ENCODE results near the gene REEP1. TPM values are rescaled to one million over a fixed set of nuclear protein-coding genes. Genes with fewer than 3 reads are reported as not detected.
A peak's percentile ranks its signal among the peaks of the same experiment; 100 is the strongest.

REEP1 gene
- total and polyA plus RNA-seq, 2 of the 8 experiments (the other 6 are each of a cell fraction or from before 2014, with no cell fraction given), result 0.74 to 1.5 TPM

- Histone ChIP-seq H2AK5ac (ENCODE audit: low read depth, low read length) (no peak overlapping the region), H3K9ac (replicated peaks in 1 of 4; ENCODE audit: extremely low read depth in 1 of 4, low read depth in 3 of 4, low read length in 3 of 4) (no peak overlapping the region), H2BK120ac (replicated peaks; ENCODE audit: low read depth, low read length) (no peak overlapping the region), H3K23ac (ENCODE audit: insufficient read length) (no peak overlapping the region), H3K36me3 (ENCODE audit: control insufficient read depth in 2 of 4, insufficient read depth in 4 of 4, low read length in 3 of 4) (no peaks in the 10 kb centered on the region; a peak in 1 of 8 replicates), H3K9me3 (ENCODE audit: insufficient read depth in 2 of 2, low read depth in 1 of 2, low read length in 1 of 2) (no peaks in the 10 kb centered on the region), H2BK12ac (ENCODE audit: low read depth, low read length) (no peak overlapping the region), H3K4me2 (ENCODE audit: insufficient read depth in 1 of 2, low read depth in 2 of 2, low read length in 2 of 2) (peak overlapping the region; percentile 82 to 94), H3K4me3 (ENCODE audit: extremely low read depth in 1 of 4, insufficient read depth in 2 of 4, low read depth in 3 of 4, low read length in 4 of 4) (peak overlapping the region; percentile 43 to 66 (median 52); a peak in 7 of 8 replicates), H3K56ac (replicated peaks; ENCODE audit: insufficient read length, low read depth, low read length) (no peak overlapping the region), H3K23me2 (ENCODE audit: low read depth, low read length) (peaks cover 6% of the 10 kb centered on the region), H3K27ac (ENCODE audit: low read depth, low read length) (no peak overlapping the region), H2BK5ac (ENCODE audit: low read depth, low read length) (no peak overlapping the region), H2BK20ac (ENCODE audit: low read length) (no peak overlapping the region), H2BK15ac (ENCODE audit: low read length) (no peak overlapping the region), H2AFZ (ENCODE audit: low read length) (no peak overlapping the region), H3K4me1 (replicated peaks in 1 of 4; ENCODE audit: control insufficient read depth in 3 of 4, insufficient read depth in 4 of 4, low read length in 3 of 4) (peaks cover 0 to 3% (median 3%) of the 10 kb centered on the region in 4 experiments; a peak in 5 of 7 replicates), H4K8ac (ENCODE audit: extremely low read depth, insufficient read depth, low read length) (no peak overlapping the region), H3K14ac (ENCODE audit: insufficient read length) (no peak overlapping the region), H3K79me1 (ENCODE audit: low read depth, low read length) (no peaks in the 10 kb centered on the region), H3K4ac (replicated peaks; ENCODE audit: insufficient read length, low read depth, low read length) (no peak overlapping the region), H3K79me2 (ENCODE audit: control insufficient read depth in 1 of 2, insufficient read depth in 2 of 2, low read length in 2 of 2) (no peaks in the 10 kb centered on the region), H4K91ac (replicated peaks; ENCODE audit: insufficient read length, low read length) (no peak overlapping the region), H4K20me1 (replicated peaks in 1 of 2; ENCODE audit: control insufficient read depth in 1 of 2, insufficient read depth in 2 of 2, low read length in 2 of 2) (peaks cover 1 to 4% of the 10 kb centered on the region in 2 experiments), H4K5ac (ENCODE audit: insufficient read length, low read depth, low read length) (no peak overlapping the region), H3K27me3 (replicated peaks in 1 of 4; ENCODE audit: control insufficient read depth in 3 of 4, extremely low read depth in 1 of 4, insufficient read depth in 3 of 4, low read length in 3 of 4) (peaks cover 22 to 55% (median 46%) of the 10 kb centered on the region in 4 experiments), H3K18ac (ENCODE audit: extremely low read depth, low read length) (no peak overlapping the region)
- POLR2A ChIA-PET (ENCODE audit: partially characterized antibody), result interaction anchor here (0.6 to 1.1 kb wide), 2 partner anchors 13 to 141 kb away, joined by 3 read pairs; partner anchors contain the start of gene IMMT
- FAIRE-seq (no peak), DNase-seq (ENCODE audit: low read depth in 1 of 2, low spot score in 2 of 2) (no peak)
- CTCF ChIA-PET (ENCODE audit: partially characterized antibody), result interaction anchor here (0.6 to 3.0 kb wide), 6 partner anchors 9 to 91 kb away, joined by 3 to 12 read pairs (median 4); no protein-coding TSS in a partner anchor
- WGBS, 2 experiments (ENCODE audit: extremely low coverage in 1 of 2, insufficient coverage in 1 of 2, insufficient read length in 1 of 2, insufficient replicate concordance in 2 of 2, low coverage in 1 of 2, low lambda C conversion rate in 2 of 2, missing lambda C conversion rate in 1 of 2), result 52% methylated on average over 12 of the region's 15 CpGs; no CpG with 5 or more reads in 1 of the 2 experiments
- no peak for TF ChIP-seq KDM1A (IDR thresholded peaks at IDR 0.05; ENCODE audit: borderline replicate concordance, low read length)
These were observed 1.4 kb downstream of the REEP1 start for GRCh38 chr2:86335865-86336674.

All from H1 (cell line).